HPDE6-E6E7 (cell line): ENCODE results near the gene KIF16B.

Experiments used
- DNase-seq: peaks from one replicate; pipeline ENCODE4 v3.0.0; 2011; ENCODE audit warnings: missing footprints; ENCODE audit errors: extremely low spot score

The KIF16B gene

GRCh38 chr20:16434062-16434664 is 139.1 kb downstream of the KIF16B start:
- peak; percentile 38 for DNase-seq

GRCh38 chr20:16433293-16433580 is 140.0 kb downstream of the KIF16B start:
- no peak for DNase-seq

- DNase-seq, result no peak
These were observed 140.6 kb downstream of the KIF16B start for GRCh38 chr20:16432466-16433292.

GRCh38 chr20:16428112-16428511 is 145.1 kb downstream of the KIF16B start:
- DNase-seq, result no peak

GRCh38 chr20:16427571-16427970 is 145.7 kb downstream of the KIF16B start:
- no peak for DNase-seq

GRCh38 chr20:16424780-16425179 is 148.5 kb downstream of the KIF16B start:
- no peak for DNase-seq

GRCh38 chr20:16423311-16424212 is 149.7 kb downstream of the KIF16B start:
- DNase-seq, result no peak

GRCh38 chr20:16419138-16419715 is 154.0 kb downstream of the KIF16B start:
- peak; percentile 36 for DNase-seq

GRCh38 chr20:16418616-16419015 is 154.6 kb downstream of the KIF16B start:
- no peak for DNase-seq

GRCh38 chr20:16417001-16417400 is 156.2 kb downstream of the KIF16B start:
- no peak for DNase-seq

- no peak for DNase-seq
These were observed 157.9 kb downstream of the KIF16B start for GRCh38 chr20:16415071-16416053.

- no peak for DNase-seq
These were observed 160.3 kb downstream of the KIF16B start for GRCh38 chr20:16412906-16413305.

GRCh38 chr20:16411361-16411760 is 161.9 kb downstream of the KIF16B start:
- DNase-seq, result no peak

GRCh38 chr20:16410626-16411025 is 162.6 kb downstream of the KIF16B start:
- DNase-seq, result no peak

- DNase-seq, result no peak
These were observed 164.3 kb downstream of the KIF16B start for GRCh38 chr20:16408981-16409380.

- DNase-seq, result no peak
These were observed 165.8 kb downstream of the KIF16B start for GRCh38 chr20:16407251-16408067.

- no peak for DNase-seq
These were observed 168.0 kb downstream of the KIF16B start for GRCh38 chr20:16405254-16405653.

GRCh38 chr20:16404640-16405039 is 168.6 kb downstream of the KIF16B start:
- no peak for DNase-seq

- no peak for DNase-seq
These were observed 169.1 kb downstream of the KIF16B start for GRCh38 chr20:16404171-16404570.

GRCh38 chr20:16400234-16400633 is 173.0 kb downstream of the KIF16B start:
- no peak for DNase-seq
